ENCODE data around the gene MAST2. TPM values are rescaled to one million over a fixed set of nuclear protein-coding genes. Genes with fewer than 3 reads are reported as not detected.
A peak's percentile ranks its signal among the peaks of the same experiment; 100 is the strongest.
"Not testable (repeated sequence)": the region's sequence is repeated elsewhere in the genome, so short reads cannot be mapped to it uniquely, and the experiment has no call there.

MAST2 gene
- total and polyA plus RNA-seq, 2 experiments from 2014 or later, result 44.8 to 79.2 TPM

DNA sequence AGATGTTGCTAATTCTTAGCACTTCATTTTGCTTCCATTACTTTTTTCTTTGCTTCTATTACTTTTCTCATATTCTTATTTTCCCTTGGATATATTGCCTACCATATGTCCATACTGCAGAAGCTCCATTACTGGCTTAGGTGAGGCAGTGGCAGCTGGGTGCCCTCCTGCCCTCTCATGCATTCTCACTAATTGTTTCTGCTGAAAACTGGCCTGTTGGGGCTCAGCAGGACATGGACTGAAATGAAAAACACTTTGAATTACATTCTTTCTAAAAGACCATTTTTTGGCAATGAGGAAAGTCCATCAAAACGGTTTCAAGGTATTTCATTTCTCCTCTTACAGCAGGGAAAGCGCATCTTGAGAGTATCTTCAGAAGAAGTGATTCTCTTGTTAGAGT lies 122.9 kb downstream of the MAST2 start:
- H3K4me3 ChIP-seq, result no peak overlapping the region
- H3K27me3 ChIP-seq, result no peaks in the 10 kb centered on the region
- no peak overlapping the region for H3K27ac ChIP-seq

DNA sequence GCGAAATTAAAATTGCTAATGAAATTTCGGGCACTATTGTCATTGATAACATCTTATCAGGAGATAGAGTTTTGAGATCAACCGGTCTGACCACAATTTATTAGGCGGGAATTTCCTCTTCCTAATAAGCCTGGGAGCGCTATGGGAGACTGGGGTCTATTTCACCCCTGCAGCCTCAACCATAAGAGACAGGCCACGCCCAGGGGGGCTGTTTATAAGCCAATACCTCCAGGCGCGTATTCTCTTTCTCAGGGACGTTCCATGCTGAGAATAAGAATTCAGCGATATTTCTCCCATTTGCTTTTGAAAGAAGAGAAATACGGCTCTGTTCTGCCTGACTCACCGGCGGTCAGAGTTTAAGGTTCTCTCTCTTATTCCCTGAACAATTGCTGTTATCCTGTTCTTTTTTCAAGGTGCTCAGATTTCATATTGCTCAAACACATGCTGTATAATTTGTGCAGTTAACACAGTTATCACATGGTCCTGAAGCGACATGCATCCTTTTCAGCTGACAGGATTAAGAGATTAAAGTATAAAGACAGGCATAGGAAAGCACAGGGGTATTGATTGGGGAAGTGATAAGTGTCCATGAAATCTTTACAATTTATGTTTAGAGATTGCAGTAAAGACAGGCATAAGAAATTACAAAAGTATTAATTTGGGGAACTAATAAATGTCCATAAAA lies 124.0 kb downstream of the MAST2 start:
- not testable (repeated sequence) for H3K4me3 ChIP-seq; H3K27me3 ChIP-seq; DNase-seq (ENCODE audit: low read depth in 1 of 2, low spot score in 1 of 2); H3K36me3 ChIP-seq; H3K9me3 ChIP-seq (ENCODE audit: low read depth); H3K27ac ChIP-seq
- H3K4me1 ChIP-seq (ENCODE audit: low read depth), result peaks cover 34% of the 10 kb centered on the region

More for the DNA sequence above, 122.9 kb downstream of the MAST2 start:
- peaks cover 34% of the 10 kb centered on the region for H3K4me1 ChIP-seq (ENCODE audit: low read depth)
- H3K9me3 ChIP-seq (ENCODE audit: low read depth), result no peaks in the 10 kb centered on the region
- DNase-seq (ENCODE audit: low read depth in 1 of 2, low spot score in 1 of 2), result no peak
- H3K36me3 ChIP-seq, result no peaks in the 10 kb centered on the region
- TF ChIP-seq, protein P1, sequence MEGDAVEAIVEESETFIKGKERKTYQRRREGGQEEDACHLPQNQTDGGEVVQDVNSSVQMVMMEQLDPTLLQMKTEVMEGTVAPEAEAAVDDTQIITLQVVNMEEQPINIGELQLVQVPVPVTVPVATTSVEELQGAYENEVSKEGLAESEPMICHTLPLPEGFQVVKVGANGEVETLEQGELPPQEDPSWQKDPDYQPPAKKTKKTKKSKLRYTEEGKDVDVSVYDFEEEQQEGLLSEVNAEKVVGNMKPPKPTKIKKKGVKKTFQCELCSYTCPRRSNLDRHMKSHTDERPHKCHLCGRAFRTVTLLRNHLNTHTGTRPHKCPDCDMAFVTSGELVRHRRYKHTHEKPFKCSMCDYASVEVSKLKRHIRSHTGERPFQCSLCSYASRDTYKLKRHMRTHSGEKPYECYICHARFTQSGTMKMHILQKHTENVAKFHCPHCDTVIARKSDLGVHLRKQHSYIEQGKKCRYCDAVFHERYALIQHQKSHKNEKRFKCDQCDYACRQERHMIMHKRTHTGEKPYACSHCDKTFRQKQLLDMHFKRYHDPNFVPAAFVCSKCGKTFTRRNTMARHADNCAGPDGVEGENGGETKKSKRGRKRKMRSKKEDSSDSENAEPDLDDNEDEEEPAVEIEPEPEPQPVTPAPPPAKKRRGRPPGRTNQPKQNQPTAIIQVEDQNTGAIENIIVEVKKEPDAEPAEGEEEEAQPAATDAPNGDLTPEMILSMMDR (IDR thresholded peaks at IDR 0.05; ENCODE audit: low read depth, low read length), result no peak

DNA sequence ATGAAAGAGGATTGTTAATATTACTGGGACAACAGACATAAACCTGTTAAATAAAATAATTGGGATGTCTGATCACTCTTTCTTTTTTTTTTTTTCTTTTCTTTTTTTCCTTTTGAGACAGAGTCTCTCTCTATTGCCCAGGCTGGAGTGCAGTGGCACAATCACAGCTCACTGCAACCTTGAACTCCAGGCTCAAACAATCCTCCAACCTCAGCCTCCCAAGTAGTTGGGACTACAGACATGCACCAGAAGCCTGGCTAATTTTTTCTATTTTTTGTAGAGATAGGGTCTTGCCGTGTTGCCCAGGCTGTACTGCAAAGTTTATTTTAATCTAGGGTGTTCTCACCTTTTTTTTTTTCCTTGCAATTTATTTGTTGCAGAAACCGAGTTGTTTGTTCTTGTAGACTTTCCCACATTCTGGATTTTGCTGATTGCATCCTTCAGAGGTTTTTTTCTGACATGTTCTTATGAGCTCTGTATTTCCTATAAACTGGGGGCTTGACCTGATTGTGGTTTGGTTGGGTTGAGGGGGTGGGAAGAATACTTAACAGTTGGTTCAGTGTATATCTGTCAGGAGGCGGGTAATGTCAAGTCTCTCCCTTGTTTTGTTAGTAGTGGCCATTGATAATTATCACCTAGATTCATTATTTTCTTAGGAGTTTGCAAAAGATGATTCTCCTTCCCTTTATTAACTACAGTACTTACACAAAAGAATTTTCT lies 125.2 kb downstream of the MAST2 start:
- H3K4me3 ChIP-seq, result no peak overlapping the region
- no peaks in the 10 kb centered on the region for H3K27me3 ChIP-seq
- no peaks in the 10 kb centered on the region for H3K36me3 ChIP-seq
- H3K4me1 ChIP-seq (ENCODE audit: low read depth), result peaks cover 34% of the 10 kb centered on the region
- DNase-seq (ENCODE audit: low read depth in 1 of 2, low spot score in 1 of 2), result peak in 1 of 2 donors; percentile 37
- peak overlapping the region; percentile 84 for H3K27ac ChIP-seq
- TF ChIP-seq, protein P1 (IDR thresholded peaks at IDR 0.05; ENCODE audit: low read depth, low read length), result no peak
- H3K9me3 ChIP-seq (ENCODE audit: low read depth), result no peaks in the 10 kb centered on the region

DNA sequence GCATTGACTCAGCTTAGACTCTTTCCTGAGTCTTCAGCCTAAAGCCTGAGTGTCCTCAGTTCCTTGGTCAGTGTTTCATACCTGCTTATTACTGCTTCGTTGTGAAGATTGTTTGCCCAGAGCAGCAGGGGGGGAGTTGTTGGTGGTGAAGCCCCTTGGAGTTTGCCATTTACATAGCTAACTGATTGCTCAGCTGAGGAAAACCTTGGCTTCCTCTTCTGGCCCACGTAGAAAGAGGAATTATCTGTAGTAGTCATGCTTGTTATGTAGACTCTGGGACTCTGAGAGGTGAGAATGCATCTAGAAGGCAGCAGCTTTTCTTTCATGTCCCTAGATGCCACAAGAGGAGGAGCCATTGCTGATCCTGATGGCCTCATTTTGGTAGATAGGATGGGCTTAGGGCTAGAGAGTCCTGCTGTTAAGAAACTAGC lies 125.9 kb downstream of the MAST2 start:
- peak; percentile 30 to 87 for DNase-seq (ENCODE audit: low read depth in 1 of 2, low spot score in 1 of 2)
- TF ChIP-seq, protein P1 (IDR thresholded peaks at IDR 0.05; ENCODE audit: low read depth, low read length), result no peak
- H3K27ac ChIP-seq, result peak overlapping the region; percentile 84

DNA sequence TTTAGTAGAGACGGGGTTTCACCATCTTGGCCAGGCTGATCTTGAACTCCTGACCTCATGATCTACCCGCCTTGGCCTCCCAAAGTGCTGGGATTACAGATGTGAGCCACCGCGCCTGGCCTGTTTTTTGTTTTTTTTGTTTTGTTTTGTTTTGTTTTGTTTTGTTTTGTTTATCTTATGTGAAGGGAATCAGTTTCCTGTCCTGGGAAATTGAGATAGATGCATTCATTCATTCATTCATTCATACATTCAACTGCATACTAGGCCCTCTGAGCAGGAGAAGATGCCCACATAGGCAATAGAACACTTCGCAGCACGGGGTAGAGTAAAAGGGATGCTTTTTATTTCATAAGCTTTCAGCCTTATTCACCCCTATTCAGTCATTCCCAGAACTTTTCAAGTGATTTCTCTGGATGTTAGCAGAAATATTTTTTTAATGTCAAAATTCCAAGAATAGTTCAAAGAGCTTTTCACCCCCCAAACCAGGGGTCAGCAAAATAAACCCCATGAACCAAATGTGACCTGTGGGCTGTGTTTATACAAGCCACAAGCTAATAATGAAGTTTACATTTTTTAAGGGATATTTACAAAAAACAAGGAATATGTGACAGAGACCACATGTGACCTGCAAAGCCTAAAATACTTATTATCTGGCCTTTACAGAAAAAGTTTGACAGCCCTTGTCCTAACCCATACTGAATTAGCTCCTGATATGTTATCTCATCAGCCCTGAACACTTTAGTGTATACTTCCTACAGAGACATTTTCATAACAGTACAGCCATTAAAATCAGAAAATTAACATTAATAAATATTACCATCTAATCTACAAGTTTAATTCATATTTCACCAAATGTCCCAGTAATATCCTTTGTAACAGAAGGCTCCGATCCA lies 127.1 kb downstream of the MAST2 start:
- Histone ChIP-seq H3K36me3 (no peaks in the 10 kb centered on the region), H3K9me3 (ENCODE audit: low read depth) (no peaks in the 10 kb centered on the region), H3K4me3 (no peak overlapping the region), H3K4me1 (ENCODE audit: low read depth) (peaks cover 34% of the 10 kb centered on the region), H3K27me3 (no peaks in the 10 kb centered on the region), H3K27ac (peak overlapping the region; percentile 12)
- DNase-seq (ENCODE audit: low read depth in 1 of 2, low spot score in 1 of 2), result no peak
- TF ChIP-seq, protein P1 (IDR thresholded peaks at IDR 0.05; ENCODE audit: low read depth, low read length), result no peak

More for the DNA sequence above, 125.9 kb downstream of the MAST2 start:
- Histone ChIP-seq H3K36me3 (no peaks in the 10 kb centered on the region), H3K4me3 (no peak overlapping the region), H3K27me3 (no peaks in the 10 kb centered on the region), H3K9me3 (ENCODE audit: low read depth) (no peaks in the 10 kb centered on the region), H3K4me1 (ENCODE audit: low read depth) (peaks cover 34% of the 10 kb centered on the region)

DNA sequence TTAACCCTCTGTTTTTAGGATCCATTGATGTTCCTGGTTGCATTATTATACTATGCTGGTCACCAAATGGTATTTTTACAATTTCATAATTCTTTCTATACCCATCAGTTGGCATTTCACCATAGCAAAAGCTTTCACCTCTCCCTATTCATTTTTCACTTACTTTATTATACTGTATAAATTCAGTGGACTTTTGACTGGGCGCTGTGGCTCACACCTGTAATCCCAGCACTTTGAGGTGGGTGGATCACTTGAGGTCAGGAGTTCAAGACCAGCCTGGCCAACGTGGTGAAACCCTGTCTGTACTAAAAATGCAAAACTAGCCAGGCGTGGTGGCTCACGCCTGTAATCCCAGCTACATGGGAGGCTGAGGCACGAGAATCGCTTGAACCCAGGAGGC lies 128.8 kb downstream of the MAST2 start:
- peaks cover 23% of the 10 kb centered on the region for H3K4me1 ChIP-seq (ENCODE audit: low read depth)
- not testable (repeated sequence) for H3K36me3 ChIP-seq; H3K9me3 ChIP-seq (ENCODE audit: low read depth); H3K27ac ChIP-seq; DNase-seq (ENCODE audit: low read depth in 1 of 2, low spot score in 1 of 2); H3K4me3 ChIP-seq; H3K27me3 ChIP-seq

Measured in cardiac muscle cell (in vitro differentiated cells and primary cell).